ENCODE data around the gene CALCB.

GRCh38 chr11:15028379-15028778 is 45.0 kb upstream of the CALCB start:
- TF ChIP-seq POLR2AphosphoS5 (IDR thresholded peaks at IDR 0.05; ENCODE audit: low read depth, low read length) (no peak), POLR2A (IDR thresholded peaks at IDR 0.05; ENCODE audit: low read depth, low read length) (no peak)

Data from GM12892 (cell line).